Measurements from ENCODE around the gene SP2. TPM values are rescaled to one million over a fixed set of nuclear protein-coding genes. Genes with fewer than 3 reads are reported as not detected.
A peak's percentile ranks its signal among the peaks of the same experiment; 100 is the strongest.

The SP2 gene
- total and polyA plus RNA-seq, 5 donors from 2014 or later: 6.2 to 35.0 (median 6.7) TPM

DNA sequence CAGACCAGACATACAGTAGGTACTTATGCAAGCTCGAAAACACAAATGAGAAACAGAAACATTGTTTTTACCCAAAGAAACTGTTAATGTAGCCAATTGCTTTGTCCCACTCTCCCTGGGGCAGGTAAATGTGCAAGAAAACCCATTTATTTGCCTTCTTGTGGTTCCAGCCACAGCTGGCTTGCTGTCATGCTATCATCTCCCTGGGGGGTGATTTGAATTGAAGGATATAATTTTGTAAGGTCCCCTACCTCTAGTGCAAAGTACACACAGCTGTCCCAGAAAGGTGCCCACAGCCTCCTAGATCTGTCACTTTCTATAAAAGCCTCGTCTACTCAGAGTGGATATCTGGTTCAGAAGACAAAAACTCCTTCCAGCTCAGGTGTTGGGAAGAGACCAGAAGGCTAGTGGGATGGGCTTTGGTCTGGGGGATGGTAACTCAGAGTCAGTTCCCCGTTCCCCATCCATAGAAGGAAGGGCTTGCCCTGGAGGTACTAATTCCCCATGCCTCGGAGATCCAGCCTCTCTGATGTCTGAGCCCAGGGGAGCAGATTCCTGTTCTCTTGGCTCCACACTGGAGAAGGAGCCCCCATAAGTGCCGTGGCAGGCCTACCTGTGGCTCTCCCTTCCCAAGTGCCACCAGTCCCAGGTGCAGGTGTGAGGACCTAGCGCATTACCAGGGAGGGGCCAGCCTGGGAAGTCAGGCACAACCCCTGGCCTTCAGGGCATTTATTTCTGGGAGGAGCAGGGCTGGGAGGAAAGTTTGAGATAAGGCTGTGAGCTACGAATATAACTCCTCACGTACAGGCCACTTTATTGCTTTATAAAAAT lies 64.0 kb downstream of the SP2 start:
- Mint-ChIP-seq H3K4me3 (no peak overlapping the region), H3K9me3 (no peaks in the 10 kb centered on the region), H3K36me3 (peaks cover 3% of the 10 kb centered on the region), H3K27ac (no peak overlapping the region), H3K4me1 (no peaks in the 10 kb centered on the region), H3K27me3 (no peaks in the 10 kb centered on the region)
- Histone ChIP-seq H3K36me3 (ENCODE audit: control insufficient read depth, insufficient read depth, low read length) (no peaks in the 10 kb centered on the region), H3K27ac (ENCODE audit: insufficient read depth, low read length, poor library complexity, severe bottlenecking) (no peak overlapping the region), H3K27me3 (ENCODE audit: control insufficient read depth, insufficient read depth, low read length) (no peaks in the 10 kb centered on the region), H3K4me3 (ENCODE audit: low read depth, low read length) (no peak overlapping the region), H3K4me1 (ENCODE audit: control insufficient read depth, insufficient read depth, low read length, poor library complexity, severe bottlenecking) (no peaks in the 10 kb centered on the region), H3K9me3 (ENCODE audit: control insufficient read depth in 2 of 2, low read length in 2 of 2) (no peaks in the 10 kb centered on the region)
- no peak for DNase-seq
- ATAC-seq (ENCODE audit: low read depth in 2 of 2): no peak

- Histone ChIP-seq H3K27ac (ENCODE audit: insufficient read depth, low read length, poor library complexity, severe bottlenecking) (no peak overlapping the region), H3K36me3 (ENCODE audit: control insufficient read depth, insufficient read depth, low read length) (no peaks in the 10 kb centered on the region), H3K4me1 (ENCODE audit: control insufficient read depth, insufficient read depth, low read length, poor library complexity, severe bottlenecking) (no peaks in the 10 kb centered on the region), H3K4me3 (ENCODE audit: low read depth, low read length) (no peak overlapping the region), H3K27me3 (ENCODE audit: control insufficient read depth, insufficient read depth, low read length) (no peaks in the 10 kb centered on the region), H3K9me3 (ENCODE audit: control insufficient read depth in 2 of 2, low read length in 2 of 2) (no peaks in the 10 kb centered on the region)
- Mint-ChIP-seq H3K36me3 (peaks cover 3% of the 10 kb centered on the region), H3K27ac (no peak overlapping the region), H3K27me3 (no peaks in the 10 kb centered on the region), H3K4me3 (no peak overlapping the region), H3K4me1 (no peaks in the 10 kb centered on the region), H3K9me3 (peaks cover 0 to 1% (median 0%) of the 10 kb centered on the region in 7 donors)
- DNase-seq: no peak
- no peak for ATAC-seq (ENCODE audit: low read depth in 2 of 2)
These were observed 65.4 kb downstream of the SP2 start for GRCh38 chr17:47961406-47961805.

- Mint-ChIP-seq H3K4me3 (no peak overlapping the region), H3K9me3 (peaks cover 0 to 1% (median 0%) of the 10 kb centered on the region in 7 donors), H3K27ac (no peak overlapping the region), H3K4me1 (no peaks in the 10 kb centered on the region), H3K27me3 (no peaks in the 10 kb centered on the region), H3K36me3 (peaks cover 3% of the 10 kb centered on the region)
- ATAC-seq (ENCODE audit: low read depth in 2 of 2) (no peak), DNase-seq (no peak)
- no peak overlapping the region for H3K27ac ChIP-seq (ENCODE audit: insufficient read depth, low read length, poor library complexity, severe bottlenecking)
- no peaks in the 10 kb centered on the region for H3K36me3 ChIP-seq (ENCODE audit: control insufficient read depth, insufficient read depth, low read length)
- H3K4me3 ChIP-seq (ENCODE audit: low read depth, low read length): no peak overlapping the region
- H3K9me3 ChIP-seq (ENCODE audit: control insufficient read depth in 2 of 2, low read length in 2 of 2): no peaks in the 10 kb centered on the region
- no peaks in the 10 kb centered on the region for H3K4me1 ChIP-seq (ENCODE audit: control insufficient read depth, insufficient read depth, low read length, poor library complexity, severe bottlenecking)
- H3K27me3 ChIP-seq (ENCODE audit: control insufficient read depth, insufficient read depth, low read length): no peaks in the 10 kb centered on the region
These were observed 66.9 kb downstream of the SP2 start for GRCh38 chr17:47962901-47963300.

GRCh38 chr17:47964856-47965255 lies 68.8 kb downstream of the SP2 start:
- DNase-seq (no peak), ATAC-seq (ENCODE audit: low read depth in 2 of 2) (no peak)
- H3K4me3 Mint-ChIP-seq: no peak overlapping the region
- H3K27me3 Mint-ChIP-seq: no peaks in the 10 kb centered on the region
- Histone ChIP-seq H3K4me3 (ENCODE audit: low read depth, low read length) (no peak overlapping the region), H3K36me3 (ENCODE audit: control insufficient read depth, insufficient read depth, low read length) (no peaks in the 10 kb centered on the region), H3K9me3 (ENCODE audit: control insufficient read depth in 2 of 2, low read length in 2 of 2) (no peaks in the 10 kb centered on the region), H3K27me3 (ENCODE audit: control insufficient read depth, insufficient read depth, low read length) (no peaks in the 10 kb centered on the region), H3K27ac (ENCODE audit: insufficient read depth, low read length, poor library complexity, severe bottlenecking) (no peak overlapping the region), H3K4me1 (ENCODE audit: control insufficient read depth, insufficient read depth, low read length, poor library complexity, severe bottlenecking) (no peaks in the 10 kb centered on the region)
- peaks cover 0 to 1% (median 0%) of the 10 kb centered on the region in 7 donors for H3K9me3 Mint-ChIP-seq
- H3K36me3 Mint-ChIP-seq: peaks cover 3% of the 10 kb centered on the region
- no peak overlapping the region for H3K27ac Mint-ChIP-seq
- H3K4me1 Mint-ChIP-seq: peaks cover 0 to 2% (median under 1%) of the 10 kb centered on the region in 4 donors

DNA sequence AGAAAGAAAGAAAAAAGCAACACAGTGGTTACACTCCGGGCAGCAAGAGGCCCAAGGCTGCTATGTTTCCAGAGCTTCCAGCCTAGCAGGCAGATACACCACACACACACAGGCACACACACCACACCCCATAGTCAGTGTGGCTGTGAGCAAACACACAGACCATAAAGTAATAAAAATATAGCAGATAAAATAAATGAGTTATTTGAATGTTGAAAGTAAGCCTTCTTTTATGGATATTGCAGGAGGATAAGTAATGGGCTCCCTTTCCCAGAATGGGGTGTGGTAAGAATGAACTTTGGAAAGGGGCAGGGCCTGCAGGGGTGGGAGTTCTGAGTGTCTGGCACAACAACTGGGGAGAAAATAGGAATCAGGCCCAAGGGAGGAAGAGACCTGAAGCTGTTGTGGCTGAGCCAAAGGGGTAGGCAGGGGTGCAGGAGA lies 70.1 kb downstream of the SP2 start:
- peaks cover 0 to 2% (median 0%) of the 10 kb centered on the region in 7 donors for H3K9me3 Mint-ChIP-seq
- no peaks in the 10 kb centered on the region for H3K36me3 ChIP-seq (ENCODE audit: control insufficient read depth, insufficient read depth, low read length)
- H3K36me3 Mint-ChIP-seq: peaks cover 3% of the 10 kb centered on the region

DNA sequence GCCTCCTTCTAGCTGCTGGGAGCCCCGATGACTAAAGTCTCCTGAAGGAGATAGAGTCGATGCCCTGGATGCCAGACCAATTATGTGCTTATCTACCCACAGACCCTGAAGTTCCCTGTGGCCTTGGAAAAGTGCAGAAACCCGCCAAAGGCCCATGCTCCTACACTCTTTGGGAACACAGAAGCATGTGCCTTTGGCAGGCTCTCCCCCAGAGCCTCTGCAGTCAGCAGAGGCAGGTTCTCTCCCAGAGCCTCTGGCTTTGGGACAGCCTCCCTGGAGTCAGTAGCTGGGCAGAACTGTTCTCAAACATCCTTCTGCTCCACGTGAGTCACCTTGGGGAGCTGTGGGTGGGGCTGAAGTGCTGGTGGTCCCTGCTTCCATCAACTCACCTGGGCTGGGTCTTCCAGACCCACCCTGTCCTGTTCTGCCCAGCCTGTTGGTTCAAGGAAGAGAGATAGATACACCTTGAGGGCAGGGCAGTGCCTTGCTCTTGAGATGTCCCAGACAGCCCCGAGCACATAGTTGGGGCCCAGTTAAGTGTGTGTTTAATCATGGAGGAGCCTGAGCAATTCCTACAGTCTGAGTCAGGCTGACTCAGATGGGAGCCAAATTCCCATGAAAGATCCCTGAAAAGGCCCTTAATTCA lies 71.7 kb downstream of the SP2 start:
- ATAC-seq (ENCODE audit: low read depth in 2 of 2) (no peak), DNase-seq (no peak)
- no peaks in the 10 kb centered on the region for H3K27me3 Mint-ChIP-seq
- H3K36me3 Mint-ChIP-seq: peaks cover 3% of the 10 kb centered on the region
- Histone ChIP-seq H3K4me3 (ENCODE audit: low read depth, low read length) (no peak overlapping the region), H3K4me1 (ENCODE audit: control insufficient read depth, insufficient read depth, low read length, poor library complexity, severe bottlenecking) (peaks cover 20% of the 10 kb centered on the region), H3K9me3 (ENCODE audit: control insufficient read depth in 2 of 2, low read length in 2 of 2) (no peaks in the 10 kb centered on the region), H3K36me3 (ENCODE audit: control insufficient read depth, insufficient read depth, low read length) (no peaks in the 10 kb centered on the region), H3K27ac (ENCODE audit: insufficient read depth, low read length, poor library complexity, severe bottlenecking) (no peak overlapping the region), H3K27me3 (ENCODE audit: control insufficient read depth, insufficient read depth, low read length) (no peaks in the 10 kb centered on the region)
- peaks cover 0 to 2% (median 0%) of the 10 kb centered on the region in 7 donors for H3K9me3 Mint-ChIP-seq
- H3K4me1 Mint-ChIP-seq: peaks cover 4 to 25% (median 16%) of the 10 kb centered on the region in 4 donors
- H3K4me3 Mint-ChIP-seq: peak overlapping the region in 1 of 4 donors; percentile 12
- no peak overlapping the region for H3K27ac Mint-ChIP-seq

More for the DNA sequence above, 70.1 kb downstream of the SP2 start:
- Histone ChIP-seq H3K27me3 (ENCODE audit: control insufficient read depth, insufficient read depth, low read length) (no peaks in the 10 kb centered on the region), H3K27ac (ENCODE audit: insufficient read depth, low read length, poor library complexity, severe bottlenecking) (no peak overlapping the region), H3K9me3 (ENCODE audit: control insufficient read depth in 2 of 2, low read length in 2 of 2) (no peaks in the 10 kb centered on the region), H3K4me1 (ENCODE audit: control insufficient read depth, insufficient read depth, low read length, poor library complexity, severe bottlenecking) (peaks cover 8% of the 10 kb centered on the region), H3K4me3 (ENCODE audit: low read depth, low read length) (no peak overlapping the region)
- DNase-seq: no peak
- no peak overlapping the region for H3K27ac Mint-ChIP-seq
- H3K27me3 Mint-ChIP-seq: no peaks in the 10 kb centered on the region
- peak overlapping the region in 1 of 4 donors; percentile 45 for H3K4me3 Mint-ChIP-seq
- no peak for ATAC-seq (ENCODE audit: low read depth in 2 of 2)
- H3K4me1 Mint-ChIP-seq: peaks cover 4 to 12% (median 9%) of the 10 kb centered on the region in 4 donors

DNA sequence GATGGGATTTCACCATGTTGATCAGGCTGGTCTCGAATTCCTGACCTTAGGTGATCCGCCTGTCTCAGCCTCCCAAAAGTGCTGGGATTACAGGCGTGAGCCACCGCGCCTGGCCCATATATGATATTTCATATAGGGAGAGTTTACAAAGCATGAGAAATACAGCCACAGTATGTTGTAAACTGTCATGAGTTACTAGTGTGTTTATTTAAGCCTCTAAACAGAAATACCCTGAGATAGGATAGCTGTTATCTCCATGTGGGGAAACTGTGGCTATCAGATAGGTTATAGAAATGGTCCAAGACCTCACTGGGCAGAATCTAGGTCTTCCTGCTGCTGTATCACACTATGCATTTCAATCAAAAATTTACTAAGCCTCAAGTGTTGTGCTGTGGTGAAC lies 72.8 kb downstream of the SP2 start:
- Mint-ChIP-seq H3K9me3 (peaks cover 0 to 2% (median 0%) of the 10 kb centered on the region in 7 donors), H3K36me3 (peaks cover 2% of the 10 kb centered on the region), H3K4me1 (peaks cover 4 to 35% (median 22%) of the 10 kb centered on the region in 4 donors), H3K27ac (no peak overlapping the region), H3K4me3 (peak overlapping the region in 1 of 4 donors; percentile 55), H3K27me3 (no peaks in the 10 kb centered on the region)
- Histone ChIP-seq H3K9me3 (ENCODE audit: control insufficient read depth in 2 of 2, low read length in 2 of 2) (no peaks in the 10 kb centered on the region), H3K27ac (ENCODE audit: insufficient read depth, low read length, poor library complexity, severe bottlenecking) (no peak overlapping the region), H3K4me1 (ENCODE audit: control insufficient read depth, insufficient read depth, low read length, poor library complexity, severe bottlenecking) (peaks cover 20% of the 10 kb centered on the region), H3K4me3 (ENCODE audit: low read depth, low read length) (no peak overlapping the region), H3K36me3 (ENCODE audit: control insufficient read depth, insufficient read depth, low read length) (peaks cover 3% of the 10 kb centered on the region), H3K27me3 (ENCODE audit: control insufficient read depth, insufficient read depth, low read length) (no peaks in the 10 kb centered on the region)
- DNase-seq (no peak), ATAC-seq (ENCODE audit: low read depth in 2 of 2) (no peak)
